ENCODE measurements around the gene C16orf96. TPM values are rescaled to one million over a fixed set of nuclear protein-coding genes. Genes with fewer than 3 reads are reported as not detected.

C16orf96 gene
- total RNA-seq, 1 experiment from 2014 or later, result 0.10 TPM

DNA sequence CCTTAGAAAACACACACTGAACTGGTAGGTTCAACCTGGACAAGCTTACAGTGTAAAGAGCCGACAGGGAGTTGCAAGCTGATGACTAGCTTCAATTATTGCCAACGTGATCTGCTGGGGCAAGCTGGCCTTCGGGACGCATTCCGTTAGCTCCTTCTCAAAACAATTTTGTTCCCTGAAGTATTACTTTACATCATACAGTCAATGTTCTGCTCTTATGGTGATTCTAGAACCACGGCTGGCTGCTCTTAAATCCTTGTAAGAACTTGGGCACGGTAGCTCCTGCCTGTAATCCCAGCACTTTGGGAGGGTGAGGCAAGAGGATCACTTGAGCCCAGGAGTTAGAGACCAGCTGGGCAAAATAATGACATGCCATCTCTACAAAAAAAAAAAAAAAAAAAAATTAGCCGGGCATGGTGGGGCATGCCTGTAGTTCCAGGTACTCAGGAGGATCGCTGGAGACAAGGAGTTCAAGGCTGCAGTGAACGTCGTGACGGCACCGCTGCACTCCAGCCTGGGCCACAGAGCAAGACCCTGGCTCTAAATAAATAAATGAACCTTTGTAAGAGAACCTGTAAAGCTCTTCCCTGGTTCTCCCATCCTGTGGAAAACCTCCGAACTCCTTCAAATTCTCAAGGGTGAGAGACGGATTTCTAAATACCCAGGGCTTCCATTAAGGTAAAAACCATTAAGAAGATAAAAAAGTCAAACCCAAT is 19.6 kb upstream of the C16orf96 start:
- BruUV-seq (replicated peaks), result TSS peak; percentile 55
- Histone ChIP-seq H2AFZ (ENCODE audit: low read depth, low read length, poor library complexity, severe bottlenecking) (no peak overlapping the region), H3K27me3 (ENCODE audit: insufficient read depth, low read length) (no peaks in the 10 kb centered on the region), H4K20me1 (ENCODE audit: insufficient read depth) (no peaks in the 10 kb centered on the region), H3K4me2 (ENCODE audit: low read length) (no peak overlapping the region), H3K36me3 (ENCODE audit: control insufficient read depth in 1 of 2, insufficient read depth in 2 of 2, low read length in 2 of 2) (no peaks in the 10 kb centered on the region), H3K4me3 (replicated peaks in 1 of 2; ENCODE audit: low read depth in 1 of 2, low read length in 2 of 2) (no peak overlapping the region), H3K9ac (ENCODE audit: low read length) (no peak overlapping the region), H3K79me2 (ENCODE audit: insufficient read depth, low read length) (no peaks in the 10 kb centered on the region), H3K9me2 (ENCODE audit: insufficient read depth) (no peaks in the 10 kb centered on the region), H3K27ac (ENCODE audit: low read depth, low read length) (no peak overlapping the region), H3K9me3 (ENCODE audit: control insufficient read depth in 1 of 2, insufficient read depth in 1 of 2, low read depth in 1 of 2, low read length in 2 of 2) (peaks cover 9 to 15% of the 10 kb centered on the region in 2 experiments; a peak in 3 of 4 replicates), H3K4me1 (ENCODE audit: control insufficient read depth in 1 of 2, insufficient read depth in 2 of 2, low read length in 2 of 2) (peaks cover 0 to 14% of the 10 kb centered on the region in 2 experiments; a peak in 1 of 4 replicates)
- RAD21 ChIA-PET (ENCODE audit: low non-redundant PET in 1 of 2, low total read pairs in 2 of 2, uncharacterized antibody in 2 of 2, unreplicated experiment in 2 of 2), result no interaction called here
- CTCF ChIA-PET, result interaction anchor here (1.4 kb wide), 1 partner anchor 12 kb away, joined by 11 read pairs; no protein-coding TSS in a partner anchor
- no peak for DNase-seq (ENCODE audit: low read depth, low spot score)
- ATAC-seq, result no peak
- TF ChIP-seq EZH2 (IDR thresholded peaks at IDR 0.05), result no peak
- TF ChIP-seq RAD21 (IDR thresholded peaks at IDR 0.05; ENCODE audit: low read depth), result no peak
- TF ChIP-seq, protein P1, sequence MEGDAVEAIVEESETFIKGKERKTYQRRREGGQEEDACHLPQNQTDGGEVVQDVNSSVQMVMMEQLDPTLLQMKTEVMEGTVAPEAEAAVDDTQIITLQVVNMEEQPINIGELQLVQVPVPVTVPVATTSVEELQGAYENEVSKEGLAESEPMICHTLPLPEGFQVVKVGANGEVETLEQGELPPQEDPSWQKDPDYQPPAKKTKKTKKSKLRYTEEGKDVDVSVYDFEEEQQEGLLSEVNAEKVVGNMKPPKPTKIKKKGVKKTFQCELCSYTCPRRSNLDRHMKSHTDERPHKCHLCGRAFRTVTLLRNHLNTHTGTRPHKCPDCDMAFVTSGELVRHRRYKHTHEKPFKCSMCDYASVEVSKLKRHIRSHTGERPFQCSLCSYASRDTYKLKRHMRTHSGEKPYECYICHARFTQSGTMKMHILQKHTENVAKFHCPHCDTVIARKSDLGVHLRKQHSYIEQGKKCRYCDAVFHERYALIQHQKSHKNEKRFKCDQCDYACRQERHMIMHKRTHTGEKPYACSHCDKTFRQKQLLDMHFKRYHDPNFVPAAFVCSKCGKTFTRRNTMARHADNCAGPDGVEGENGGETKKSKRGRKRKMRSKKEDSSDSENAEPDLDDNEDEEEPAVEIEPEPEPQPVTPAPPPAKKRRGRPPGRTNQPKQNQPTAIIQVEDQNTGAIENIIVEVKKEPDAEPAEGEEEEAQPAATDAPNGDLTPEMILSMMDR (IDR thresholded peaks at IDR 0.05 in 2 of 3, conservative IDR thresholded peaks at IDR 0.05 in 1 of 3; ENCODE audit: borderline replicate concordance in 1 of 3, insufficient read depth in 1 of 3, low read depth in 2 of 3, low read length in 2 of 3), result no peak
- no peak for TF ChIP-seq SRF (IDR thresholded peaks at IDR 0.05; ENCODE audit: low read depth)
- TF ChIP-seq ZFX (IDR thresholded peaks at IDR 0.05), result no peak
- no peak for TF ChIP-seq POLR2A (IDR thresholded peaks at IDR 0.05; ENCODE audit: borderline replicate concordance, extremely low read depth, insufficient read depth, insufficient read length)
- no peak for TF ChIP-seq EGR1 (IDR thresholded peaks at IDR 0.05; ENCODE audit: low read depth)
- TF ChIP-seq, protein P2, sequence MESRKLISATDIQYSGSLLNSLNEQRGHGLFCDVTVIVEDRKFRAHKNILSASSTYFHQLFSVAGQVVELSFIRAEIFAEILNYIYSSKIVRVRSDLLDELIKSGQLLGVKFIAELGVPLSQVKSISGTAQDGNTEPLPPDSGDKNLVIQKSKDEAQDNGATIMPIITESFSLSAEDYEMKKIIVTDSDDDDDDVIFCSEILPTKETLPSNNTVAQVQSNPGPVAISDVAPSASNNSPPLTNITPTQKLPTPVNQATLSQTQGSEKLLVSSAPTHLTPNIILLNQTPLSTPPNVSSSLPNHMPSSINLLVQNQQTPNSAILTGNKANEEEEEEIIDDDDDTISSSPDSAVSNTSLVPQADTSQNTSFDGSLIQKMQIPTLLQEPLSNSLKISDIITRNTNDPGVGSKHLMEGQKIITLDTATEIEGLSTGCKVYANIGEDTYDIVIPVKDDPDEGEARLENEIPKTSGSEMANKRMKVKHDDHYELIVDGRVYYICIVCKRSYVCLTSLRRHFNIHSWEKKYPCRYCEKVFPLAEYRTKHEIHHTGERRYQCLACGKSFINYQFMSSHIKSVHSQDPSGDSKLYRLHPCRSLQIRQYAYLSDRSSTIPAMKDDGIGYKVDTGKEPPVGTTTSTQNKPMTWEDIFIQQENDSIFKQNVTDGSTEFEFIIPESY (IDR thresholded peaks at IDR 0.05; ENCODE audit: extremely low read depth, insufficient replicate concordance, low read length), result no peak
- TF ChIP-seq, protein P3, sequence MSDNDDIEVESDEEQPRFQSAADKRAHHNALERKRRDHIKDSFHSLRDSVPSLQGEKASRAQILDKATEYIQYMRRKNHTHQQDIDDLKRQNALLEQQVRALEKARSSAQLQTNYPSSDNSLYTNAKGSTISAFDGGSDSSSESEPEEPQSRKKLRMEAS (IDR thresholded peaks at IDR 0.05), result no peak
- intact Hi-C loops (cut with micrococcal nuclease), result no loop called here
- POLR2A ChIA-PET, result interaction anchor here (0.6 to 1.2 kb wide), 2 partner anchors 59 to 170 kb away, joined by 3 read pairs; no protein-coding TSS in a partner anchor
